OCI-M2 (cell line): ENCODE results near the gene SLC35B3.
"Not testable (repeated sequence)": the region's sequence is repeated elsewhere in the genome, so short reads cannot be mapped to it uniquely, and the experiment has no call there.

Experiments used
- DNase-seq: peaks from one replicate; lab custom pipeline; 2025; ENCODE audit not compliant: unreplicated experiment; lab: John Stamatoyannopoulos, UW

SLC35B3 gene

DNA sequence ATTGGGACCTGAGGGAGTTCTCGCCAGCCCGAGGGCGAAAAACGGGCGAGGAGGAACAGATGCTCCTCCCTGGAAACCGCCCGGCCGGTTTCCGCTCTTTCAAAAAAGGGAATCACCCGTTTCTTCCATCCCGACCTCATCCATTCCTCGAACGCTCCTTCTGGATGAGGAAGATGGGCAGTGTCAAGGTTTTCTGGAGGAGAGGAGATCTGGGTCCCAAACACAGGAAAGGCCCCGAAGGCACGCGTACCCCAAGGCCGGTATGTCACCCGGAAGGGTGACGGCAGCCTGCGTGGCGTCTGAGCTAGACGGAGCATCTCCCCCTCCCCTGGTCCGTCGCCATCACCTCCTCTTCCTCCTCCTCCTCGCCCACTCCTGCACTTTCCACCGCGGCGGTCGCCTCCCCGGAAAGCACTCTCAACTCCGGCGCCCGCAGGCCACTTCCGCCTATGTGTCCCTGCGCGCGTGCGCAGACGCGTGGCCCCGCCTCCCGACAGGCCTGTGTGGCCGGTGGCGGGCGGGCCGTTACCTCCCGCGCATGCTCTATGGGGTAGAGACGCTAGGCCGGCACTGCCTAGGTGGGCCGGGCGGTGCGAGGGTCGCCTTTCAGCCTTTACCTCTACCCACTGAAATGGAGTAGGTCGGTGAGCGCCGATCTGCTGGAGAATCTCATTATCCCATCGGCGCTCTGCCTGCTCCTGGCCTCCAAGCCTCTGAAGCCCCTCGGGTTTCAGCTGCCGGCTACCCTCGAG is at the start of gene SLC35B3:
Gene SLC35B3 (minus strand): TSS at position 453 of the 752 bp plus-strand sequence.
- peak; percentile 68 for DNase-seq

DNA sequence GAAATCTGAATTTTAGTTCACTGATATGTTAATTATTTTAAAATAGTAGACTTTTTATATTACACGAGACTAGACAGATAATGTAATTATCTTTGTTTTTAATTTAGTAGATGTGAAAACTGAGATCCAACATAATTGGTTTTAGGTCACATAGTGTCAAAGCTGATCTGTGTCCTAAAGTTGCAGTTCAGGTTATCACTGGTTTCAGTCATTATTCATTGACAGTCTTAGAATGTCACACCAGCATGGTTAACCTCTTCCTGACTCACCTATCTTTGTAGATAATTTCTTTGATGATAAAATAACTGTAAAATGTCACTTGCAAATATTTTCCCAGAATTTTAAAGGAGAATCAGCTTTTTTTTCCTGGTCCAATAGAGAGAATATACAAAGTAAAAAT is 48.3 kb upstream of the SLC35B3 start:
- DNase-seq, result no peak

DNA sequence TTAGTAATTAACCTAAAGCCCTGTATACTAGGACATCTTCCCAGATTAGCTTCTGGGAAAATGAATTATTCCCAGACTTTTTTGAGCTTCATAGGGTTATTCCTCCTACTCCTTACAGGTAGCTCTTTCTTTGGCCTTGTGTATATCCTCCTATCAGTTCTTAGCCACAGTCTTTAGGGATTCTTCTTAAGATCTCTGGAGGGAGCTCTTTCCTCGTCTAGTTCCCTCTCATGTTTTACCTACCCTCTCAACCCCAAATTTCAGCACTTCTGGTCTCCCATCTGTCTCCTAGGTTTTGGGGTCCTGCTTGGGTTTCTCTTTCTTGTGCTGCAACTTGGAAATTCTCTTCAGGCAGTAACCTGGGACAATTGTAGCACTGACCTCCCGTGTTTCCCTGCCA is 46.4 kb upstream of the SLC35B3 start:
- no peak for DNase-seq

DNA sequence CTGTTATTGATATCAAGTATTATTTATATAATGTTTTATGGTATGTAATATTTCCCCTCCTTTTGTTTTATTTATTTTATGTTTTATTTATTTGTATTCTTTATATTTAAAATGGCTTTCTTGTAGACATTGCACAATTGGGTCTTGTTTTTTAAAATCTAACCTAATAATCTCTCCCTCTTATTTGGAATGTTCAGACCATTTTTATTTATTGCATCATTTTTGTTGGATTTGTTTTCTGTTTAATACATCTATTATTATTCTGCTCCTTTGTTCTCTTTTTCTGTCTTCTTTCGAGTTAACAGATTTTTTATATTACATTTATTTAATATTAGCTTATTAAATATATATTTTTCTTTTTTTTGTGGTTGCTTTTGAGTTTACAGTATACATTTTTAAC is 43.1 kb upstream of the SLC35B3 start:
- no peak for DNase-seq

DNA sequence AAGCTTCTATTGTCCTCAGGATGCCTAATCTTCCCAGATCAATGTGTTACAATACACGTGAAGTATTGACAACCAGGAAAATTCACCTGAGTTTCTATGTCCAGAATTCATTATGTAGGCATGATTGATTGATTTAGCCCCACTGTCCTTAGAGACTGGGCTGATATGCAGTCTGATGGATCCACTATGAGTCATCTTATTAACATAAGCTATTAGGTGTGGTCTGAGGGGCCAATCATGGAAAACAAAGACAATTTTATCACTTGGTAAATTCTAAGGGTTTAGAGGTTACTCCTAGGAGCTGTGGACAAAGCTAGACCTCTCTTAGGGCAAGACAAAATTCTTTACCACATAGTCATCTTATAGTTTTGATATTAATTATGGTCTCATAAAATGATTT is 41.3 kb upstream of the SLC35B3 start:
- DNase-seq, result no peak

DNA sequence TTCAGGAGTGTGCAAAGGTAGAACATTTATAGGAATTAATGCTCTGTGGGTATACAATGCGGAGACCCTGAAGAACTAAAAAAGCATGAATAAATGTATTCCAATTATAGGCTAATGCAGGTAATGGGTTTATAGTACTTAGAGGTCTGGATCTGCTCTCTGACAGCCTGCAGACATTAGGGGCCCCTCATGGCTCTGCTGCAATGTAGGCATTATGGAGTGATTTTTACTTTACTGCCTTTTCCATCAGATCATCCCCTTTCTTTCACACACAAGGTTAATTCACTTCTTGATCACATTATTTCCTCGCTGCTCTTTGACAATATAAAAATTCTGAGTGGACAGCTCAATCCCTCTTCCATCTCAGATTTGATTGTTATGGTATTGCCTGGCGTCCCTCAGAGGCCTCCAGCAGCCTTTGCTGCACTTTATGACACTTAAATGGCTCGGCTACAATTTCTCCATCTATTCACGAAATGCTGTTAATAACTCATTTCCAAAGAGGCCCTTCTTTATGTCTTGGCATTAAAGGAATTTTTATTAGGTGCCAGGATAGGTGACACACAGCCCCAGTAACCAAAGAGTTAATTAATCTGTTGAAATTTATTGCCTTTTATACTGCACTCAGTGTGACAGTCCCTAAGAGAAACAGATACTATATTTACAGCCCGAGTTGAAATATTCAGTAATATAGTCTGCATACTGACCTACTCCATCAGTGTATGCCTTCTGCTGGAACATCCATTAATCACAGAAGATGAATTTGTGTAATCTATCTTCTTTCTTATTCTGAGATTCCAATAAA is 33.4 kb upstream of the SLC35B3 start:
- DNase-seq, result no peak

DNA sequence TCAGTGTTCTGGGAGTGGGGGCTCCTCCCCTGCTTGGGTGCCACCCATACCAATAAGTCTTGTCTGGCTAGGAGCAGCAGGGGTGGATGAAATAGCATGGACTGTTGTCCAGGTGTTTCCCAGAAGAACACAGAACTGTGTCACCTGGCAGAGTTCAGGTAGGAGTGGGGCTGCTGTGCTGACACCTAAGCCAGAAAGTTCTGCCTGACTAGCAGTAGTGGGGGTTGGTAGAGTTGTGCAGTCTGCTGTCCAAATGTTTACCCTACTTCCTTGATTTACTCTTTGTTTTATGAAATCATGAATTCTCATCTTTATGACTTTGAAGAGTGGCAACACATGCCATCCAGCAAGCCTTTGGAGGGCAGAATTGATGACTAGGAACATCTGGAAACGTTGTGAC is 27.3 kb upstream of the SLC35B3 start:
- no peak for DNase-seq

DNA sequence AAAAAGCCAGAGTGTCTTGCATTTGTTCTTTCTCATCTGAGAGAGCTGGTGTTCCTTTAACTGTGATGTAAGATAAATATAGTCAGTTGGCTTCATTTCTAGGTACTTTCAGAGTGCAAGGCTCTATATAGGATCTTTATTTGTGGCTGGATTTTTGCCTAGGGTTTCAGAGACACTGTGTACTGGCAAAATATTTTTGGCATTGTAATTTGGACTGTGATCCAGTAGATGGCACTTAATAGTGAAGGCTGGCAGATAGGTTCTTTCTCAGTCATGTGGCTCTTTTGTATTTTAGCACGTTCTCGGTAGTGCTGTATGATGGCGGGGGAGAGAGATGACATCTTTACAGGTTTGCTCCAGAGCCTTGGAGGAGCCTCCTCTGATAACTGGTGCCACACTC is 26.8 kb upstream of the SLC35B3 start:
- DNase-seq, result no peak

DNA sequence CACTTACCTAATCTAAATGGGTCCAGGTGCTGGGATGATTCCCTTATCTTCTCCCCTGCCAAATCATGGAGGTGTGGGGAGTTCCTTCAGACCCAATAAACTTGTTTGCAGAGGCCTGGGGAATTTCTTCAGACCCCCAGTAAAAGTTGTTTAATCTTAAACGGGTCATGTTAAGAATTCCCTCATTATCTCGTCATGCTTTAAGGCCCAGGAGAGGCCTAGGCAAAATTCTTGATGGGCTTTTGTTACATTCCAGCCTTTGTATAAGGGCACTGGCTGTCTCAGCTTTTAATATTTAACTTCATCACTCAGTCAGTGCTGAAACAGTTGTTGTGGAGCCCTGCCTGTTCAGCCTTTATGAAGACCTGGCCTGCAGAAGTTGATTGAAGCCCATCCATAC is 11.0 kb upstream of the SLC35B3 start:
- no peak for DNase-seq

DNA sequence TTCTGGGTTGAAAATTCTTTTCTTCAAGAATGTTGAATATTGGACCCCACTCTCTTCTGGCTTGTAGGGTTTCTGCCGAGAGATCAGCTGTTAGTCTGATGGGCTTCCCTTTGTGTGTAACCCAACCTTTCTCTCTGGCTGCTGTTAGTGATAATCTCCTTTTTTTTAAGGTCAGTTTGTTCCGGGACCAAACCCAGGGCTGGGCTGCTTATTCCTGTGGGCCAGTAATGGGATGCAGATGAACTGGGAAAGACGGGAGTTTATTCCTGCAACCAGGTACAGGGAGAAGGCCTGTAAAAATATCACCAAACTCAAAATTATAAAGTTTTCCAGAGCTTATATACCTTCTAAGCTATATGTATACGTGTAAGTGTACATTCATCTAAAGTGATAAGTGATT is 10.6 kb upstream of the SLC35B3 start:
- not testable (repeated sequence) for DNase-seq

DNA sequence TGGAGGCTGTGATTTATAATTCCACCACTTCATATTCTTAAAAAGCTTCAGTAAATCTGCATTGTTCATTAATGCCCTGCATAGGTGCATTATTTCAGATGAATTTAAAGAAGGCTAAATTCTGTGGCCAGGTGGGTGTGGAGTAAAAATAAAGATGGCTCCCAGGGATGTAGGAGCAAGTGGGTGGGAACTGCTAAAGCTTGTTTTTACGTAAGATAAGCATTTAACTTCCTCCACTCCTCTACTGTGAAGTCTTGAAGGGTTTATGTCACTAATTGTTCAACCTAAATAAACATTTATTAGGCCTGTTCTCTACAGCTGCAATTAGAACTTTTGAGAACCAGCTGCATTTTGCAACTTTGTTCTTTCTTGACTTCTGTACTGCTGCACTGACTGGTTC is 6.8 kb upstream of the SLC35B3 start:
- no peak for DNase-seq

DNA sequence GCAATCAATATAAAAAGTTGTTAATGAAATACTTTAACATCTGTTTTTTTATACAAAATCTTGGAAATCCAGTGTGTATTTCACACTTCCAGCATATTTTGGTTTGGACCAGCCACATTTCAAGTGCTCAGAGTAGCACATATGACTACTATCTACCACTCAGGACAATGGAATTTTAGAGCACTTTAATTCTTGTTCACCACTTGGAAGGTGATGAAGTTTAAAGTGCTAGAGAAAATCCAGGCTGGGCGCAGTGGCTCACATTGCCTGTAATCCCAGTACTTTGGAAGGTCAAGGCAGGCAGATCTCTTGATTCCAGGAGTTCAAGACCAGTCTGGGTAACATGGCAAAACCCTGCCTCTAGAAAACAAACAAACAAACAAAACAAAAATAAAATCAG is 6.1 kb upstream of the SLC35B3 start:
- no peak for DNase-seq

DNA sequence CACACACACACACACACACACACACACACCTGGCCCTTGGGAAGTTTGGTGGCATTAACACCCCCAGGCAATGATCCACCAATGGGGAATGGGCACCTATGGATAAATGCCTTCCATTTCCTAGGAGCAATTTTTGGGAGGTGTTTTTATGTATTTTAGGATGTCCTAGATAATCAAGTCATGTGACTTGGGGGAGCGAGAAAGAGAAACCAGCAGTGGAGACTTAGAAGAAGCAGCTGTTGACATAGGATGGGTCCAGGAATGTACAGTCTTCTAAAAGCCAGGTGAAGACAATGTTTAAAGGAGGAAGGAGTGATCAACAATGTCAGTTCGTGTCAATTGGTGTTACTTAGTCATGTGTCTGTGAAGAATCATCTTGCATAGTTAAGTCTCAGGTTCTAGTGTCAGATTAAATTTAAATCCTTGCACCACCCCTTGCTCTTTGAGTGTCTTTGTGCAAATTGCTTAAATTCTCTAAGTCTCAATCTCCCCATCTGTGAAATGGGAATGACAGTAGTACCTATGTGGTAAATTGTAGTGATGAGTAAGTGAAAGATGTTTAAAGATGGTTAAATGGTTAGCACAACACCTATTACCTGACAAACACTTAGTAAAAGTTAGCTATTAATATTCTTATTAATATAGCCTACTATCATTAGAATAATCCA is 4.4 kb upstream of the SLC35B3 start:
- DNase-seq, result no peak

DNA sequence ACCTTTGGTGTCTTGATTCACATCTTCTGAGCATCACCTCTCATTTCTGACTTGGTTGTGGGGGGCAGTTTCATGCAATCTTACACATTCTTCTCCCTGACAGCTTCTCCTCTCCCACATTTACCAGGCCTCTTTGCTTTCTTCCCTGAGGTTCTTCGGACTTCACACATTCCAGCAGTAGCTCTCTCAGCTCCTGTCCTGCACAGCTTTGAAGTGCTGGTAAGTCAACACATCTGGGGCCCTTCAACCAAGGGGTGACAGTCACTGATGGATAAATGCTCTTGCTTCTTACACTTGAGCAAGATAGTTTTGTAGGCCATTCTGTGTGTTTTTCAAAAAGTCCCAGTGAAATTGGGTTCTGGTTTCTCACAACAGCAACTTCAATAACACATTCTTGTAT is 2.5 kb upstream of the SLC35B3 start:
- no peak for DNase-seq

DNA sequence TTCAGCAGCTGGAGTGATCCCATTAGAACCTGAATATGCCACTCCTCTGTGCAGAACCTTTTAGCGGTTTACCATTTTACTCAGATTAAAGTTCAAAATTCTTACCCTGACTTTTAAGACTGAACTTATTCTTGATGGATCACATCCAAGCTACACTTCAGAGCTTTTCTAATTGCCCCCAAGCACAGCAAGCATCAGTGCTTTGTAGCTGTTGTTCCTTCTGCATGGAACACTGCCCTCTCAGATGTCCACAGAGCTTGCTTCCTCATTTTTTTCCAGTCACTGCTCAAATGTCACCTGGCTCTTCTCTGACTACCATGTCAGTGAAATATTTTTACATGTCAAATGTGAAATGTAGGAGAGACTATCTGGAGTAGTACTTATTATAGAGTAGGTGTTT is 1.6 kb upstream of the SLC35B3 start:
- DNase-seq, result no peak

DNA sequence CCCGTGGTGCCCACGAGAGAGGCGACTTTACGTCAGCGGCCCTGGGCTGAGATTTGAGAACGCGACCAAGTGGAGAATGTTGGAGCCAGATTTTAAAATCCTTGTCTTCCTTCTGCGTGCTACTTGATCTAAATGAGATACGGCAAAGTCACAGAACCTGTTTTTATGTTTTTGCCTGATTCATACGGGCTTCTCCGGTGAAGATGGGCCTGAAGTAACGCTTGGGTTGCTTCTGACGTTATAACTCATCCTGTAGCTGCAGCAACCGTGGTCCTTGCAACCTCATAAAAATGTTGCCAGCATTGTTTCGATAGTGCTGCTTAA is 462 bp upstream of the SLC35B3 start:
- DNase-seq, result no peak

DNA sequence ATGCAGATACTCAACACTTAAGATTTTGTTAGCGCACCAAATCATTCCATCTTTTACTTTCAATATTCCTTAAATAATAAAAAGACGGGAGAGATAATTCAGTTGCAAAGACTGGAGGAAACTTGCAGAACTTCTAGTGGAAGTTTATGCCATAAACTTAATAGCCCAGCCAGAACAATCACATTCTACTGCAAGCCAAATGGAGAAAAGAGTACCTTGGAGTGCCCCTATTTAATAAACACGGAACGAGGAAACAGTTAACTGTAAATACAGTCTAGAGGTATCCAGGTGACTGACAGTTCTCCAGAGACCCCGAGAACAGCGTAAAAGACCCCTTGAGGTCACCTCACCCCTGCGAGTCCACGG is 635 bp downstream of the SLC35B3 start:
- DNase-seq, result no peak

DNA sequence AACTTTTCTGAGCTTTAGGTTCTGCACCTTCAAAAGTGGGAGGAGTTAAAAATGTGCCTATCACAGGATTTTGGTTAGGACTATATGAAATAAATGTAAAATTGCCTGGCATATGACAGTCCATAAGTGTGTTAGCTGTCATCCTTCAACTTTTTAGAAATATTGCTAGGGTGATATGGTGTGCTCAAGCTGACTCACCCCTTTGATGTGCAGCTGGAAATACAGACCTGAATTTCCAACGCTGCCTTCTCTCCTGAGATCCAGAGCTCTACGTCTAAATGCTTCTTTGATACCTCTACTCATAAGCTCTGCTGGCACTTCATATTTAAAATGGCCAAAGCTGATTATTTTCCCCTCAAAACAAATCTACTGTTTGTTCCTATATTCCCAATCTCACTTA is 2.7 kb downstream of the SLC35B3 start:
- no peak for DNase-seq

DNA sequence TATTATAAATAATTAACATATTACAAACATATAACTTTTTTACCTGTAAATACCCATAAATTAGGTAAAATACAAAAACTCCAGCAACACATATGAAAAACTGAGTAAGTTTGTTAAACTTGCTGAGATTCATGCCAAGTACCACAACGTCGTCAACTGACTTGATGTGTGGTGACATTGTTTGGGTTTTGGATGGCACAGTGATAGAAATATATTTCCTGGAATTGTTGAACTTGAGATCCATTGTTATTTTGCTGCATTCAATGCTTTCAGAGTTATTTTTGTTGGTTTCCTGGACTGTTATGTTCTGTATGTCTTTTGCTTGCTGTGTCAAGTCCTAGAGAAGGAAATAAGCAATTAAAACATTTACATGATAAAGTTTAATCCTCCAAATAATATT is 5.5 kb downstream of the SLC35B3 start:
- DNase-seq, result no peak

DNA sequence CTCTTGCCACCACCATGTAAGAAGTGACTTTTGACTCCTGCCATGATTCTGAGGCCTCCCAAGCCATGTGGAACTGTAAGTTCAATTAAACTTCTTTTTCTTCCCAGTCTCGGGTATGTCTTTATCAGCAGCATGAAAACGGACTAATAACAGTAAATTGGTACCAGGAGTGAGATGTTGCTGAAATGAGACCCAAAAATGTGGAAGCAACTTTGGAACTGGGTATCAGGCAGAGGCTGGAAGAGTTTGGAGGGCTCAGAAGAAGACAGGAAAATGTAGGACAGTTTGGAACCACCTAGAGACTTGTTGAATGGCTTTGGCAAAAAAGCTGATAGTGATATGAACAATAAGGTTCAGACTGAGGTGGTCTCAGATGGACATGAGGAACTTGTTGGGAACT is 8.8 kb downstream of the SLC35B3 start:
- DNase-seq, result not testable (repeated sequence)

DNA sequence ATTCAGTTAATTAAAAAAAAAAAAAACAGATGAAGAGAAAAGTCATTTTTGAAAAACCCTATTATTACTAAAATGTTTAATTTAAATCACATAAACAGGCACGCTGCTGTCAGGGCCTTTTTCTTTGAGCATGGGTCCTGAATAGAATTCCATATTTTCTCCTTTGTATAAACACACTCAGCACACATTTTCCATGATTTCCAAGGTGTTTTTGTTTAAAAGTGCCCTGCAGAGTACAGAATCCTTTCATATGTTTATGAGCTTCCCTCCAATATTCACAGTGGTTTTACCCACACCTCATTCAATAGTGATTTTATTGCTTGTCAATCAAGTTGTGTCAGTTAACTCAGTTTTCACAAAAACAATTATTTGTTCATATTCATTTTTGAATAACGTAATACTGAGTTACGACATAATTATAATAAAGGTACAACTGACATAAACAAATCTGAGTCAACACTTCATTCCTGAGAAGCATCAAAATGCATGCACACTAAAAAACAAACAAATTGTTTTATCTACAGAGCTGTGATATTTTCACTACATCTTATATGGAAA is 15.2 kb downstream of the SLC35B3 start:
- no peak for DNase-seq

DNA sequence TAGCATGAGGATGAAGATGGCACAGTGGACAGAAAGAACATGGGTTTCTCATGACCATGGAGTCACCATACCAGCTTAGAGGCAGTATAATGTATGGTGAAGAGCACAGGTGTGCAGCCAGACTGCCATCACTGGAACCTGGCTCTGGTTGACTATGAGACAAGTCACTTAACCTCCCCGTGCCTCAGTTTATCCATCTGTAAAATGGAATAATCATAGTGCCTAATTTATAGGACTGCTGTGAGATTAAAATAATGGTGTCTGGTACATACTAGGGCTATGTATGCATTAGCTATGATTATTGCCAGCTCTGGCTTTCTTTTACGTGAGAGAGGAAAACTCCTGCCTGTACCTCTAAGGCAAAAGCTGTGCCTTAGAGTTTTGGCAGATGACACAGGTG is 19.4 kb downstream of the SLC35B3 start:
- no peak for DNase-seq
